Epithelial cell of proximal tubule (primary cell): ENCODE data around the gene DNM2. TPM values are rescaled to one million over a fixed set of nuclear protein-coding genes. Genes with fewer than 3 reads are reported as not detected.
"Not testable (repeated sequence)": the region's sequence is repeated elsewhere in the genome, so short reads cannot be mapped to it uniquely, and the experiment has no call there.

Experiments used
- DNase-seq: peaks from one replicate; pipeline ENCODE4 v3.0.0-alpha.2; 2011; ENCODE audit warnings: low read depth
- H3K4me3 ChIP-seq: 2 replicates; pipeline ENCODE4 v1.5.1; 2011; ENCODE audit warnings: low read depth, mild to moderate bottlenecking, low read length
- total RNA-seq: library from RNA; depleted of rRNA; stranded (reverse); fragments of >200 nt; gene quantifications from 2 replicates; pipeline ENCODE4 v1.2.3, GENCODE V29; 2015
- TF ChIP-seq, protein P1 (sequence below): conservative IDR thresholded peaks from 2 replicates; pipeline ENCODE4 v1.5.1; 2012; ENCODE audit warnings: low read depth, mild to moderate bottlenecking, low read length

The DNM2 gene
- total RNA-seq, 1 donor from 2014 or later, result 94.5 TPM

GRCh38 chr19:10836479-10837330, 118.8 kb downstream of the DNM2 start:
- H3K4me3 ChIP-seq, result peak overlapping the region; percentile 58
- no peak for DNase-seq
- TF ChIP-seq, protein P1, sequence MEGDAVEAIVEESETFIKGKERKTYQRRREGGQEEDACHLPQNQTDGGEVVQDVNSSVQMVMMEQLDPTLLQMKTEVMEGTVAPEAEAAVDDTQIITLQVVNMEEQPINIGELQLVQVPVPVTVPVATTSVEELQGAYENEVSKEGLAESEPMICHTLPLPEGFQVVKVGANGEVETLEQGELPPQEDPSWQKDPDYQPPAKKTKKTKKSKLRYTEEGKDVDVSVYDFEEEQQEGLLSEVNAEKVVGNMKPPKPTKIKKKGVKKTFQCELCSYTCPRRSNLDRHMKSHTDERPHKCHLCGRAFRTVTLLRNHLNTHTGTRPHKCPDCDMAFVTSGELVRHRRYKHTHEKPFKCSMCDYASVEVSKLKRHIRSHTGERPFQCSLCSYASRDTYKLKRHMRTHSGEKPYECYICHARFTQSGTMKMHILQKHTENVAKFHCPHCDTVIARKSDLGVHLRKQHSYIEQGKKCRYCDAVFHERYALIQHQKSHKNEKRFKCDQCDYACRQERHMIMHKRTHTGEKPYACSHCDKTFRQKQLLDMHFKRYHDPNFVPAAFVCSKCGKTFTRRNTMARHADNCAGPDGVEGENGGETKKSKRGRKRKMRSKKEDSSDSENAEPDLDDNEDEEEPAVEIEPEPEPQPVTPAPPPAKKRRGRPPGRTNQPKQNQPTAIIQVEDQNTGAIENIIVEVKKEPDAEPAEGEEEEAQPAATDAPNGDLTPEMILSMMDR, result no peak

- DNase-seq, H3K4me3 ChIP-seq: not testable (repeated sequence)
Observed at GRCh38 chr19:10837649-10838048, 119.8 kb downstream of the DNM2 start.

- no peak overlapping the region for H3K4me3 ChIP-seq
- no peak for DNase-seq
- TF ChIP-seq, protein P1, result no peak
Observed at GRCh38 chr19:10838377-10838776, 120.5 kb downstream of the DNM2 start.

GRCh38 chr19:10839114-10840050, 121.5 kb downstream of the DNM2 start:
- H3K4me3 ChIP-seq, result no peak overlapping the region
- DNase-seq, result no peak
- TF ChIP-seq, protein P1, result no peak

DNA sequence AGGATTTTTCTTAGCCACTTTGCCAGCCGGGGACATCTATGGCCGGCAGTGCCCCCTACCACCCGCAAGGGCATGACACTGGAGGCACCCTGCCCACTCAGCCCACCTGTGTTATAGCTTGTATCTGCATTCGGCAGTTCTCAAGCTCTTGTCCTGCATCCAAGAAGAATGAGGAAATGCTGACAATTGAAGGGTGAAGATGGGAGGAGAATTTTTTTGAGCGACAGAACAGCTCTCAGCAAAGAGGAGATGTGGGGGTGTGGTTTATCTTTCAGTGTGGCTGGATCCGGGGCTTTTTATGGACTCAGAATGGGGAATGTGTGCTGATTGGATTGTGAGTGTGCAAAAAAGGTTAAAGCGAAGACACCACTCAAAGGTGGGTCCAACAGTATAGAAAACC, 124.9 kb downstream of the DNM2 start:
- TF ChIP-seq, protein P1, result no peak
- DNase-seq, result no peak

DNA sequence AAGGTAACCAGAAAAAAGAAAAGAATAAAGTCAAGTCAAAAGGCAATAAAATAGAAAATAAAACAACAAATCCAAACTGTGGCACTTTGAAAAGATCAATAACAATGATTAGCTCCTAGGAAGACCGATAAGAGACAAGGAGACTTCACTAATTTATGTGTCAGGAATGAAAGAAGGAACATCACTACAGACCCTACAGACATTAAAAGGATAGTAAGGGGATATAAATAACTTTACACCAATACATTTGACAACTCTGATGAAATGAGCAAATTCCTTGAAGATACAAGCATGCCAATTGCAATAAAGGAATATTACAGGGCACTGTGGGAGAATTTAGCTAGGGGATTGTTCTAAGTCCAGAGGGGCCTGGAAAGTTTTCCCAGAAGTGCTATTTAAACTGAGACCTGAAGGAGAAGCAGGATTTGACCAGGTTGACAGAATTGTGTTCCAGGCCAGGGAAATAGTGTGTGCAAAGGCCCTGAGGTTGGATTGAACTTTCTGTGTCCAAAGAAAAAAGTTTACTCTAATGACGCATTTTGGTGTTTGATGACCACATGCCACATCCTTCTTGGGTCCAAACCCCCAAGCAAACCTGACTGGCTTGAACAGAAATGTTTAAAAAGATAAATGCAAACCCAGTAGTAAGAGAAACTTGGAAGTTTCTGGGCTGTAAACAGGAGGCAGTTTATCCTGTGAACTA, 128.8 kb downstream of the DNM2 start:
- no peak overlapping the region for H3K4me3 ChIP-seq
- TF ChIP-seq, protein P1, result no peak
- DNase-seq, result no peak

More for the DNA sequence above, 124.9 kb downstream of the DNM2 start:
- H3K4me3 ChIP-seq, result no peak overlapping the region
